HG02885 (cell line): ENCODE data around the gene DMRTC2.

Experiments used
- ATAC-seq: cut with Tn5 transposase; IDR thresholded peaks from one replicate; pipeline ENCODE4 v1.9.1; 2021; ENCODE audit warnings: mild to moderate bottlenecking; ENCODE audit not compliant: unreplicated experiment, poor library complexity

DMRTC2 gene

DNA sequence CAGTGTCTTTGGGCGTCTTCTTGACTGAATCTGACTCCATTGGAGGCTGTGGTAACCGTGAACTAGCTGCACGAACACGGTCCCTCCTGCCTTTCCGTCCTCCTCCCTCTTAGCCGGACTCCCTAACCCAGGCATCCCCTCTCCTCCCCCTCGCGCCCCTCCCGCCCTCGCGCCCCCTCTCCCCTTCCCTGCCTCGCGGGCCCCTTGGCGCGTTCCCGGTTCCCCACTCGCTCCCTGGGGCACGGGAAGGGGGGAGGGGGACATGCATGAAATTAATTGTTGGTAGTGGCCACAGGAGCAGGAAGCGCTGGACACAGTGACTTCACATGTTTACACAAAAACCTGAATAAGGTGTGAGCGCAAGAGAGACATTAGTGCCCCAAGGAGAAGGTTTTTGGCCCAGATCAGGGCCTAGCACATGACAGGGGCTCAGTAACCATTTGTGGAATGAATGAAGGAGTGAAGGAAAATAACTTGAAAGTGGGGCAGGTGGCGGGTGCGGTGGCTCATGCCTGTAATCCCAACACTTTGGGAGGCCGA is 279 bp downstream of the DMRTC2 start:
- no peak for ATAC-seq

DNA sequence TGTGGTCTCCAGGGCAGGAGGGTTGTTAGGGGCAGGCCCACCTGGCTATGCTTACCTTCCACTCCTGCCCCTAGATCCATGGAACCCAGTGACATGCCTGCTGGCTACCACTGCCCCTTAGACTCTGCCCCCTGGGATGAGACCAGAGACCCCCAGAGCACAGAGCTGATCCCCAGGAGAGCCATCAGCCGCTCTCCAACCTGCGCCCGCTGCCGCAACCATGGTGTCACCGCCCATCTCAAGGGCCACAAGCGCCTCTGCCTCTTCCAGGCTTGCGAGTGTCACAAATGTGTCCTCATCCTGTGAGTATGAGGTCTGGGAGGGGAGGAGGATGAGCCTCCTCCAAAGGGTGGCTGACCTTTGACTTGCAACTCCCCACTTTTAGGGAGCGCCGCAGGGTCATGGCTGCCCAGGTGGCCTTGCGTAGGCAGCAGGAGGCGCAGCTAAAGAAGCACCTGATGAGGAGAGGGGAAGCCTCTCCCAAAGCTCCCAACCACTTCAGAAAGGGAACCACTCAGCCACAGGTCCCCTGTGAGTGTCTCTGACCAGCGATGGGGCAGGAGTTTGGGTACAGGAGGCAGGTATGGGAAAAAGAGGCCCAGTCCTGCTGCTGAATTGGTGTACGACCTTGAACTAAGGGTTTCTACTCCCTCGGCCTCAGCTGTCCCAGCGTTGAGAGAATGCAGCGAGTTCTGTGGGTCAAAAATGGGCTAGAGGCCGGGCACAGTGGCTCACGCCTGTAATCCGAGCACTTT is 2.7 kb downstream of the DMRTC2 start:
- no peak for ATAC-seq

DNA sequence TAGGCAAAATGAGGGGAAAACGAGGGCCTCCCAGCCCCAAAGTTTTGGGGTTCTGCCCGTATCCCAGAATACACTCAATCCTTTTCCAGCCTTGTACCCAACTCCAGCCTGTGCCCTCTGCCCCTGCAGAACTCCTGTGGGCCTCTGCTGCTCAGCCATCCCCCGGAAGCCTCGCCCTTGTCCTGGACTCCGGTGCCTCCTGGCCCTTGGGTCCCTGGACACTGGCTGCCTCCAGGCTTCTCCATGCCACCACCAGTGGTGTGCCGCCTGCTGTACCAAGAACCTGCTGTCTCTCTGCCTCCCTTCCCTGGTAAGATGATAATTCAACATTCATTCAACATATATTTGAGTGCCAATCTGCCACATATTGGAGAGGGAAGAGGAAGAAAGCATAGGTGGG is 3.8 kb downstream of the DMRTC2 start:
- ATAC-seq = no peak

- ATAC-seq = no peak
Measured at GRCh38 chr19:41849067-41849466, 4.2 kb downstream of the DMRTC2 start.

DNA sequence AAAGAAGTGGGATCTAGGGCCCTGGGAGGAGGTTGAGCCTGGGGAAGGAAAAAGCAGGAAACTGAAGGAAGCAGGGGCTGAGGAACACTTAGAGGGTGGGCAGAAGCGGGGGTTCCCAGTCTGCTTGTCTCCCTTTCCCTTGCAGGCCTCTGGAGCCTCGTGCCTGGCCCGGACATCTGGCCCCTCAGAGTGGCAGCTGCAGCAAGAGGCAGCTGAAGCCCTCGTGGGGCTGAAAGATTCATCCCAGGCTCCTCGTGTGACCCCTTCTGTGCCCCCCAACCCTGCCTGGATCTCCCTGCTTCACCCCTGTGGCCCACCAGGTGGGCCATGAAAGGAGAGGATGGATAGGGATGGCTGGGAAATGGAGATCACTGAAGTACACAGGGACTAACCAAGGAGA is 5.5 kb downstream of the DMRTC2 start:
- no peak for ATAC-seq

DNA sequence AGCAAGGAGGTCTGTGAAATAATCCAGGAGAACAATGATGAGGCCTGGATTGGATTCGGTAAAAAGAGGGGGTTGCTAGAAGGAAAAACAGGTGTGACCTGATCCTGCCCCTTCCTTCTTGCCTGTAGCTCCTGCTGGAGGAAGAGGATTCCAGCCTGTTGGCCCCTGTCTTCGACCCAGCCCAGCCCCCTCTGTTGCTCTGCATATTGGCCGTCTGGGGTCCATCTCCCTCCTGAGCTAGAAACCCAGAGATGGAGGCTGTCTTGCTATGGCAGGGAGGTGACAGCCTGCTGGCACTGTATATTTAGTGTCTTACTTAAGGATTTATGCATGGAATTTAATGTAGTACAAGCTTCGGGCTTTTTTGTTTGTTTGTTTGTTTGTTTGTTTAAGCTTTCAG is 6.6 kb downstream of the DMRTC2 start:
- no peak for ATAC-seq

- no peak for ATAC-seq
Measured at GRCh38 chr19:41853344-41853743, 8.5 kb downstream of the DMRTC2 start.

- ATAC-seq = no peak
Measured at GRCh38 chr19:41853768-41854167, 8.9 kb downstream of the DMRTC2 start.

- ATAC-seq = no peak
Measured at GRCh38 chr19:41859213-41859617, 14.4 kb downstream of the DMRTC2 start.

DNA sequence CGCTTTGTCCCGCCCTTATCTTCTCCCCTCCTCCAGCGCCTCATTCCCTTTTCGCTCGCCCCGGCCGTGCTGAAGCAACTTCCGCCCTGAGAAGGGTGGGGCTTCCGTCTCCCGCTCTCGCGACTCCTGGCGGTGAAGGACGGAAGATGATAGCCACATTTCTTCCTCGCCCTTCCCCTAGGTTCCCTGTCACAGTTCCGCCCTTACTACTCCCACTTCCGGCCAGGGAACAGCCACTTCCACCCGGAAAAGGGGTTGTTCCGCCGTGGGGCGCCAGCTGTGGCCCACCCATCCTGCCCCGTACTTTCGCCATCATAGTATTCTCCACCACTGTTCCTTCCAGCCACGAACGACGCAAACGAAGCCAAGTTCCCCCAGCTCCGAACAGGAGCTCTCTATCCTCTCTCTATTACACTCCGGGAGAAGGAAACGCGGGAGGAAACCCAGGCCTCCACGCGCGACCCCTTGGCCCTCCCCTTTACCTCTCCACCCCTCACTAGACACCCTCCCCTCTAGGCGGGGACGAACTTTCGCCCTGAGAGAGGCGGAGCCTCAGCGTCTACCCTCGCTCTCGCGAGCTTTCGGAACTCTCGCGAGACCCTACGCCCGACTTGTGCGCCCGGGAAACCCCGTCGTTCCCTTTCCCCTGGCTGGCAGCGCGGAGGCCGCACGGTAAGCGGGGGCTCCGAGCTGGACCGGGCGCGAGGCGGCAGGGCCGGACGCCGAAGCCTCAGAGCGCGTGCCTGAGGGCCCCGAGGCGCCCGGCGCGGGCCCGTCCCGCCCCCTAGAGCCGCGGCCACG is 15.0 kb downstream of the DMRTC2 start, which contains the start of gene RPS19:
RPS19 (plus strand) TSS at position 638 of the 801 bp plus-strand sequence. CDS start 520 bp downstream, outside the sequence.
- peak; percentile 82 for ATAC-seq

- no peak for ATAC-seq
Measured at GRCh38 chr19:41860419-41861115, 15.7 kb downstream of the DMRTC2 start.

GRCh38 chr19:41861116-41861768 is 16.4 kb downstream of the DMRTC2 start:
- no peak for ATAC-seq

DNA sequence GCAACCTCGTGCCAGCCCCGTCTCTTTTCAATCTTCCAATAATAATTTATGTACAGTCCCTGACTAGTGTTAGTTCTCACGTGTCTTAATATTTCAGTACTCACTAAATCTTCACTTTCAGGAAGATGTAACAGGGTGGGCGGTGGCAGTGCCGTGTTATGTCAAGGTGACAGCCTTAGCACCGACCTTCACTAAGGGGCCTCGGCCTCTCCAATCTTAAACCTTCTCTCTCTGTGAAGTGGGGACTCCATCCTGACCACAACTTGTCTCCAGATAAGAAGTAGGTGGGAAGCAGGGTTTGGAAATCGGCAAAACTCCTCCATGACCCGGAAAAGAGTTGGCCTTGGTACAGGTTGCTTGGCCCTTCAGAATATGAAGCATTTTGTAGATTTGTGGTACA is 17.0 kb downstream of the DMRTC2 start:
- no peak for ATAC-seq

GRCh38 chr19:41862445-41862986 is 17.7 kb downstream of the DMRTC2 start:
- ATAC-seq = no peak

GRCh38 chr19:41863209-41863931 is 18.5 kb downstream of the DMRTC2 start:
- no peak for ATAC-seq

GRCh38 chr19:41864374-41864773 is 19.5 kb downstream of the DMRTC2 start:
- no peak for ATAC-seq

DNA sequence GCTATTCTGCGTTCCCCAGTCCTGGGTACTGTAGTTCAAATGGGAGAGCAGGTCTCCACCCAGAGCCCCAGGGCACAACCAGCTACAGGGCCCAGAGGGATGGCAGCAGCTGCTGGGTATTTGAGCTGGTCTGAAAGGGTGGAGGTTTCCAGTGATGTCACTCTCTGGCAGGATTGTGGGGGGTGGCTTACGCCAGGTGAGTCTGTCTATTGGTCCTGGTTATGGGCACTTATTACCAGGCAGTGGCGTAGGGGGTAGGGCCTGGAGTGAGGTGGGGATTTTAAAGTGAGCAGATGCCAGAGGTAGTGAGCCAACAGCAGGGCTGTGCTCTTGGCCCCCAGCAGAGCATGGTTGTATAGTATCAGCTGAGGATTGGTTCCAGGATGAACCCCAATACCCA is 21.4 kb downstream of the DMRTC2 start:
- no peak for ATAC-seq

DNA sequence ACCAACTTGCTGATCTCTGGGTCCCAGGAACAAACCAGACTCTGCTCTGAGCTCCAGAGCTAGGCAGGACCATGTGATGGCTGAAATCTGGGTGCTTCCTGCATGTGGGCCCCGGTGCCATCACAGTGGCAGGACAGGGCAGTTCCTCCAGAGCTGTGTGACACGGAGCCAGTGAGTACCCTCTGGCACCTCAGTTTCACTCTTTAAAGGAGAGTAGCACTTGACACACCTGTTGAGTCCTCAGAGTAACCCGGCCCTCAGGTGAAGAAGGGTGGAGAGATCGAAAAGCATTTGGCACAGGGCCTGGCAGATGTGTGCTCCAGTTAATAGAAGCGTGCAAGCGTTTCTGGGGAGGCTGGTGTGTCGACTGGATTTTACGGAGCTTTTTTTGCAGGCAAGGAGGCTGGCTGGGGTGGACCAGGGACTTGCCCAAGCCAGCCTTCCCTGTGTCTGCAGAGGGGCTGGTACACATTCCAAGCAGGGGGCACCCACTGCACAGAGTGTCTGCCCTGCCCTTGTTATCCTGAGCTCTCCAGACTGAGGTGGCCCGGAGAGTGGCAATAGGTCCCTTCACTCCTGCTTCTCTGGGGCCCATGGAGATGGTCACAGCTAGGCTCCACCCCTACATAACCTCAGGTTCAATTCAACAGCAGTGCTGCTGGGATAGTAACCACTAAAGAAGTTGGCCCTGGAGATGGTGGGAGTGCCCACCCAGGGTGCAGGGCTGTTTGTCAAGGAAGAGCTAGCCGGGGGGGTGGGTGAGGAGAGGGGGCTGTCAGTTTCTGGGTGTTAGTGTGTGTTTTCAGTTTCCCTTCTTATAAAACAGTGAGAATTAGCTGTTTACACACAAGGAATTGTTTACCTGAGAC is 23.5 kb downstream of the DMRTC2 start:
- ATAC-seq = no peak

- ATAC-seq = no peak
Measured at GRCh38 chr19:41868989-41869300, 24.1 kb downstream of the DMRTC2 start.
